Activated CD8-positive, alpha-beta memory T cell treated with anti-CD3 and anti-CD28 coated beads for 36 hours (primary cell): ENCODE data around the gene LZTFL1. TPM values are rescaled to one million over a fixed set of nuclear protein-coding genes. Genes with fewer than 3 reads are reported as not detected.

Experiments
- CTCF ChIA-PET: fragments of 350-600 bp; sonication (Branson Sonifier 250); formaldehyde crosslinking; loops from one replicate; lab custom pipeline; 2021; ENCODE audit warnings: antibody characterized with exemption; lab: Charles Lee
- POLR2A ChIA-PET: fragments of 350-600 bp; sonication (Branson Sonifier 250); formaldehyde crosslinking; loops from one replicate; lab custom pipeline; 2021; ENCODE audit warnings: antibody characterized with exemption; lab: Charles Lee
- total RNA-seq, 2 experiments: library from RNA; stranded (reverse); gene quantifications; one replicate each; pipeline ENCODE4 v1.2.3, GENCODE V29; 2021

LZTFL1 gene
- total RNA-seq, 2 experiments from 2014 or later: 9.7 to 10.8 TPM

DNA sequence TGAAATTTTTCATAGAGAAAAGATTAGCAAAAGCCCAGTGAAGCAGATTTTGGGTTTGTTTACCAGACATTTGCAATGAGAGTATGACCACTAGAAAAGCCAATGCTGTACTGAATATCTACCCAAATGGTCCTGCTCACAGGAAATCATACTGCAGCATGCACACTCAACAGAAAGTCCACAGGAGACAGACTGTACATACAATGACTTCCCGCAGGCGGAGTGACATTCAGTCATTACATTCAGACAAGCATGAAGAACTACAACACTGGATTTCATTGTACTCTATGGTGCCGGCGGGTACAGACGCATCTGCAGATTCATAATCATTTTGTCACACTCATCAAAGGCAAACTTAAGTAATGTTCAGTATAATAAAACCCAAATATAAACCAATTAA lies 11.8 kb downstream of the LZTFL1 start:
- ChIA-PET CTCF (interaction anchor here (0.6 kb wide), 1 partner anchor 272 kb away, joined by 3 read pairs; no protein-coding TSS in a partner anchor), POLR2A (no interaction called here)

DNA sequence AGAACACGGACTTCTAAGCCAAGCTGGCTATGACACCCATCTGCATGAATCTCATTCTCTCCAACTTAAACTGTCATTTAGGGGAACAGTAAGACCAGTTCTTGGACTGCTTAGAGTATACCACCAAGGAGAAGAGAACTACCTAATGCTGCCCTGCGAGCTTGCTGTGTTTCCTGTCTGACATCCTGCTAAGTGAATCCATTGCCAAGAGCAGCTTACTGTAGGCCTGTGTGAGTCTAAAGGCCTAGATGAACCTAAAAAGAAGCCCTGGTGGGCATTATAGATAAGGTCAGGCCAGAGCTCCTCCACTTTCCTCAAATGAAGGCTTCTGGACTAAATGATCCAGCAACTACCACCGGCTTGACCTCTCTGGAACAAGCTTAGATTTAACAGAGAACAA lies 15.0 kb downstream of the LZTFL1 start:
- ChIA-PET CTCF (interaction anchor here (0.5 to 1.7 kb wide), 4 partner anchors 38 to 252 kb away, joined by 3 read pairs; no protein-coding TSS in a partner anchor), POLR2A (no interaction called here)

DNA sequence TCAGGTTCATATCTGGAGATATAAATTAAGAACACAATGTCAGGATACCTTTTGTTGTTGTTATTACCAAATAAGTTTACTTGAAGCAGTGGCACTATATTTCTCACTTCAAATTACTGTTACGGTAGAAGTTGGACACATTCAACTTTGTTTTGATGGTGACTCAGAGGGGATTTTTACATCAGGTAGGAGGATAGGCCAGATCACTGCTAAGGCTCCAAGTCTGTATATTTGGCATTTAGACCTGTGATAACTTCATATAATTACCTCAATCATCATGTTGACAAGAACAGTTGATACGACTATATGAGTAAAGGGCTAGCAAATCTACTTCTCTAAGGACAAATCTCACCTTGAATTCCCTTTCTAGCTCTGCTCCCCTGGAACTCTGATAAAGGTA lies 15.6 kb downstream of the LZTFL1 start:
- ChIA-PET CTCF (interaction anchor here (1.7 kb wide), 1 partner anchor 67 kb away, joined by 3 read pairs; no protein-coding TSS in a partner anchor), POLR2A (no interaction called here)

DNA sequence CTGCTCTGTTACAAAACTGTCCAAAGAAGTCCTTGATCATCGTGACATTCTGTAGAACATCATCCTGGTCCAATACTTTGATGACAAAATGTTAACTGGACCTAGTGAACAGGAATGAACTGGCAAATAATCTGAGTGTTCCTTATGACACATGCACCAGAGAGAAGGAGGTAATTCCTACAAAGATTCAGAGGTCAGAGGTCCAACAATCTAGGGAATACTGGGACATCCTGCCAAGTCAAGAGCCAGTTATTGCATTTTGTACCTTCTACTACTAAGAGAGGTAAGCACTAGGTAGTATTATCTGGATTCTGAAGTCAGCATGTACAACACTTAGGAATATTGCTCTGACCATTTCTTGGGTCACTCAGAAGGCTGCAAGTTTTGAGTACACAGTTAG lies 20.8 kb downstream of the LZTFL1 start:
- CTCF ChIA-PET: no interaction called here
- POLR2A ChIA-PET: interaction anchor here (0.5 kb wide), 1 partner anchor 255 kb away, joined by 4 read pairs; no protein-coding TSS in a partner anchor

DNA sequence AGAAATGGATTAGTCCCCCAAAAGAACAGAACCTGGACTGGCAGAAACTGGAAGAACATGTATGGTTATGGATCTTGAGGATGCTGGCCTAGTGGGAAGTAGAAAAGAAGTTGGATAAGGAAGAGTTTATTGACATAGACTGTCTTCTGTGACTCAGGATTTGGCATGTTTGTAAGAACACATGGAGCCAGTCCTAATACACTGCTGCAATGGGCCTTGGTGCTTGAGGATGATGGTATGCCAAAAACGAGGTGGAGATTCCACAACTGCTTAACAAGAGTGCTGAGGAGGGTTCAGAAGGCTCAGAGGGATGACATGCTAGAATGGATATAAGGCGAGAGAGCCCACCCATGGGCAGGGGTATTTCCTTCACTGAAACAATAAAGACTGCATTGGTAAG lies 22.4 kb downstream of the LZTFL1 start:
- POLR2A ChIA-PET: no interaction called here
- CTCF ChIA-PET: no interaction called here

DNA sequence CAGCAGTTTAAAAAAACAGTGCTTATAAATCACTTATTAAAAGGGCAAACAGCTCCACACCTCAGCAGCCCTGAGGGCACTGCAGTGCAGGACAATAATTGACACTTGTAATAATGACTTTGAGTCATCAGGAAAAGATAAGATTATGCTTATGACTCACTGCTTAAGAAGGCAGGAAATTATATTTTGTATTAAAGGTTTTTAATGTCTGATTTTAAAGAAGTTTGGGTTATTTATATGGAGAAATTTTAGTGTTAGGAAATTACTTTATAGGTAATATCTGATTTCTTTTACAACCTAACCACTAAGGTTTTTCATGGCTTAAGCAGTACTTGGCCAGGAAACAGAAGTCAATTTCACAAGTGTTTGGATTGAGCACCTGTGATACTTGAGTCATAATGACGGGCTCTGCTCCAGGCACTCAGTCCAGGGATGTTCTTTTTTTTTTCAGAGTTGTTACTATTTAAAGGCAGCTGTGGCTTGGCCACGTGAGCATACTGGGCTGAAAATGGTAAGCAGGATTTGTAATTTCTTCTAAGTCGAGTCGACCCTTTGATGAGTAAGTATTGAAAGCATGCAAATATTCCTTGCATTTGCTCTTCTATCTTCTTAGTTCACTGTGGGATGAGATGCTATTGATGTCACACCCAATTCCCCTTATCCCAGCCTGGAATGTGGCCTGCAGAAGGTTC lies 23.9 kb downstream of the LZTFL1 start:
- ChIA-PET CTCF (interaction anchor here (1.3 kb wide), 1 partner anchor 260 kb away, joined by 4 read pairs; no protein-coding TSS in a partner anchor), POLR2A (no interaction called here)

DNA sequence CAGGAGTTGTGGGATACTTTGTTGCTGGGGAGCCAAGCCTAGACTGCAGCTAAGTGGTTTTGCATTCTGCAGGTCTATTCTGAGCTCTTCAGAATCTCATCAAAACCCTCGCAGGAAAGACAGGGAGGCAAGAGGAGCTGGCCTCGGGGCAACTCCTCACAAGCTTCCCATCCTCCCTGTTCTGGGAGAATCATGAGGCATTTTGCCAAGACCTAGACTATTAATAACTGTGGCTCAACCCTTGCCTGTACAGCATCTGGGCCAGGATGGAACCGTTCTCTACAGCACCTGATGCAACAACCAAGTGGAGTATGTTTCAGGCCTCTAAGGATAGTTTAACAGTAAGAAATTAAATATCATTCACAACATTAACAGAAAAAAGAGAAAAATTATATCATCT lies 25.4 kb downstream of the LZTFL1 start:
- ChIA-PET POLR2A (interaction anchor here (0.6 kb wide), 1 partner anchor 70 kb away, joined by 3 read pairs; no protein-coding TSS in a partner anchor), CTCF (interaction anchor here (0.7 to 1.1 kb wide), 2 partner anchors 105 to 786 kb away, joined by 4 to 5 read pairs; no protein-coding TSS in a partner anchor)

DNA sequence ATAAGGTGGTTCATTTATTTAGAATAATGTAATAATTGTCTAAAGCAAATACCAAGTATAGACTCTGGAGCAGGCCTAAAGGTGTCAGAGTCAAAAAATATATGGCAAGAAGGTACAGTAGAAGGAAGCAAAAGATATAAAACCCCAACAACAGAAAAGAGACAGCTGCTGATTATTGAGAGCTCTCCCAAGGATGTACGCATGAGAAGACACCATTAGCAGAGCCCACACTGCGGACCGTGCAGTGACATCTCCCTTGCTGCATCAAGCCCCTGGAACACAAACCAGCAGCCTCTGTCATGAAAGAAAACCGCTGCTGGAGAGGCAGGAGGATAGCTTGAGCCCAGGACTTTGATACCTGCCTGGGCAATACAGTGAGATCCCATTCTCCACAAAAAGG lies 27.6 kb downstream of the LZTFL1 start:
- CTCF ChIA-PET: no interaction called here

DNA sequence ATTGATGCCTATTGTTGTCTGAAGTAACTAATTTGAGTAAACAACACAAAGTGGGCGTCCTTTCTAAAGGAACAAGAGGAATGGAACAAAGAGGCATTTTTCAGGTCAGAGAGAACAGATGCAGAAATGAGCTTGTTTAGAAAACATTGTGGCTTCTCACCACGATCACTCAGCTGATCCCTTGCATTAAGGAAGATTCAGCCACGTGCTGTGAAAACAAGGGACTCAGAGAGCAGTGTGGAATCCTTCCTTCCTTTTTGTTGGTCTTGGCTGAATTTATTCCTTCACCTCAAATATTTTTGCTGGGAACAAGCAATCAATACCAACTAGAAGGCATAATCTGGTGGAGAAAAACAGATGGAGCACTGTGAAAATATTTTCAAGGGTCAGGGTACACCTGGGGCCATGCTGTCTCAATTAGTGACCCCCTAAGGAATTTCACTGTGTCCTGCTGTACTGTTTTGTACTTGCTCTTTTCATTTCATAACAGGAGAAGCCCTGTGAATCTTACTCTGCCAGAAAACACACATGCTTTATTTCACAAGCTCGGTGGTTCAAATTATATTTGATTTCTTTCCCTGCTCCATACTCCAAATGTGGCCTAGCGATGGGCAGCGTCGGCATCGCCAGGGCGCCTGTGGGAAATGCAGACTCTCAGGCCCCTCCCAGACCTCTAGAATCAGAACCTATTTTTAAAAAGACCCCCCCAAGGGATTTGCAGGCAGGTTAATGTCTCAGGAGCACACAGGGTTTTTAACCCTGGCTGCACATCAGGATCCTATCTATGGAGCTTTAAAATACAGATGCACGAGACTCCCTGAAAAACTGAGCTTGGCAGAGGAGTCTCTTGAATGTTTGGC lies 34.0 kb downstream of the LZTFL1 start:
- CTCF ChIA-PET: no interaction called here
- POLR2A ChIA-PET: no interaction called here

More for the DNA sequence above, 27.6 kb downstream of the LZTFL1 start:
- POLR2A ChIA-PET: no interaction called here

DNA sequence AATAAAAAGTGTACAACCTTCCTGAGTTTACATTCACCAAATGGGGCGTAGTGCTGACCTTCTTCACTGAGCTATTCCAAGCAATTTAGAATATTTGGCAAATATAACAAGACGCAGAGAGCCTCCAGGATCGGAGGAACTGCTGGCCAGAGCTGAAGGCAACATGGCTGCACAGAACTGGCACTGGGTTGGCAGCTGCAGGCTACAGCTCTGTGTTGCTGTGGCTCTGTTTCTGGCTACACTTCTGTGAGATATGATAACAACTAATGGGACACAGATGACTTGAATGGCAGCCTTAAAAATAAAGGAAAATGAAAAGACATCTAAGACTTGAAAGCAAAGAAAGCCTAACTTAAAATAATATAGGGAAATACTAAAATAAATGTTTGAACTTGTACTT lies 34.8 kb downstream of the LZTFL1 start:
- CTCF ChIA-PET: no interaction called here
- POLR2A ChIA-PET: no interaction called here

DNA sequence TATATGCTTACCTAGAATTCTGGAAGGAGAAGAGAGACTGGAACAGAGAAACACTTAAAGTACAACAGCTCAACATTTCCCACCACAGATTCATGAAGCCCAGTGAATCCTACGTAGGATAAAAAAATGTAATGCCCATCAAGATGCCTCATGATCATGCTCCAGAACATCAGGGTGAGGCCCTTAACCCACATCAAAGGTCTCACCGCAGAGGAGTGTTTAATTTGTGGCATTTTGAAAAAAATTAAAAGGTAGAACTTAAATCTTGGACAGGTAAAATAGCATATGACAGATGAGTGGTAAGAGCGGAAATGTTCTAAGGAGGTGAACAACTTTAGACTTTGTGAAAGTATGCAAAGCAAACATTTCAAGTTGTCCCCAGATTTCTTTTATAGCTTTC lies 35.8 kb downstream of the LZTFL1 start:
- ChIA-PET CTCF (no interaction called here), POLR2A (no interaction called here)

DNA sequence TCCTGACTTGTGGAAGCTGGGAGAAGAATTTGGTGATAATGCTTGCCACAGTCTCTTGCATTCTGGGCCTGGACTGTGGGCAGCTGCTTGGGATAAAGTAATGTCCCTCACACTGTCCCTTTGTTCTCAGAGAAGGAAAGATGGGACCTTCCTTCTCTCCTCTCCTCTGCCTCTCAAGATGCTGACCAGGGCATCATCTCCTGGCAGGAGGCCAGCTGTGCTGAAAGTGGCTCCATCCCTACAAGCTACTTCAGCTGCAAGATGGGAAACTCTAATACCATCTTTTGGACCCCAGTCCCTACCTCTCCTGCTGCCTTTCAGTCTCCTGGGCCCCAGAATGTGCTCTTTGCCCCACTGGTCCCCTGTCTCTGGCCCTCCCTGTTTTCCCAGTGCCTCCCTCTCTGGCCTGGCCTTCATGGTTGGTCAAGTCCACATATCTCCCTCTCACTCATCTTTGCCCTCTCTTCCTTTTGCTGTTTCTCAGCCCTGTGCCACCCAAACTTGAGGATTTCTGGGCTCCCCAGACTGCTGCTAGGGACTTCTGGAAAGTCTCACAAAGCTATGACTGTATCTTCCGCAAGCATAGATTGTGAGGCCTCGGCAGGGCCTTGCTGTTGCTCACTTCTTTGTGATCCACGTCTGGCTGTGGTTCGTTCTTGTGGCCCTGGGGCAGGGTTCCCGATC lies 38.5 kb downstream of the LZTFL1 start:
- CTCF ChIA-PET: no interaction called here
- POLR2A ChIA-PET: no interaction called here

DNA sequence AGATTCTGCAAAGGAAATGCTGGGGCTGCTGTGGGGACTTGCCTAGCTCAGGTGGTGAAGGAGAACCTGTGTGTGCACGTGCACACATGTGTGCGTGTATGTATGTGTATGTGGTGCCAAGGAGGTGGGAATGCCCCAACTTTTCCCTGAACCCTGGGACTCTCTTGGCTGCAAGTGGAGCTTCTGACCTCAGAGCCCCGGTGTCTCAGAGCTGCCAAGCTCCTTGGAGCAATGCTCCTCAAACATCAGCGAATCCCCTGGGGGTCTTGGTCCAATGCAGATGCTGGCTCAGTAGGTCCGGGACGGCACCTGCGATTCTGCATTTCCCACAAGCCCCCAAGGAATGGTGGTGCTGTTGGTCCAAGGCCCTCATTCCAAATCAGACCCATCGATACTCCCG lies 39.8 kb downstream of the LZTFL1 start:
- POLR2A ChIA-PET: no interaction called here
- CTCF ChIA-PET: no interaction called here

DNA sequence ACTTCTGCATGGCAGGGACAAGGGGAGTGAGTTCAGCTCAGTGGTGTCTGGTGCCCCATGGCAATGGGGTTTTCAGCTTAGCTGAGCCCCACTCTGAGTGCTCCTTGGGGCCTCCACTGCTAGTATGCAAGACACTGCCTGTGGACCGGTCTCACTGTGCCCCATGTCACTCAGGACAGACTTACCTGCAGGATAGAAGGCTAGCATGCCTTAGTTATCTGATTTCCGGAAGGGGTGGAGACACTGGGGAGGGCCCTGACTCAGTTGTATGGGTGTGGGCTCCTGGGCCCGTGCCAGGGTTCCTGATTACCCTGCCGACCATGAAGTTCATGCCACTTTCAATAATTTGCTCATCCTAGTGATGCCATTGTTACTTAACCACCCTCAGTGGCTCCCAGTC lies 41.3 kb downstream of the LZTFL1 start:
- ChIA-PET POLR2A (no interaction called here), CTCF (no interaction called here)

DNA sequence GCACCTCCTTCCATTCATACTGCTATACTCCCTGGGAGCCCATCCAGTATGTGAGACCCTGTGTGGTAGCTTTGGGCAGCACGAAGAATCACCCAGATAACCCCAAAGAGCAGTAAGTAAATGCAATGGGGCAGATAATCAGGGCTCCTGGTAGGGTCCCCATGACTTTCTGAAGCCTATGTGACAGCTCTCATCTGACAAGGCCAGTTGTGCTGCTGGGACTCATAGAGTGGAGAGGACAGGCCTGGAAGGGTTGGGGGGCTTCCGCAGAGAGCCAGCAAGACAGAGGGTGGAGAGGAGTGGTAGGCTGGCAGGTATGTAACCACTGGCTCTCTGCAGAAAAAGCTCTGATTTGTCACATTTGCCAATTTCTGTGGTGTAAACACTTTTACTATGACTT lies 42.3 kb downstream of the LZTFL1 start:
- POLR2A ChIA-PET: no interaction called here
- CTCF ChIA-PET: no interaction called here

DNA sequence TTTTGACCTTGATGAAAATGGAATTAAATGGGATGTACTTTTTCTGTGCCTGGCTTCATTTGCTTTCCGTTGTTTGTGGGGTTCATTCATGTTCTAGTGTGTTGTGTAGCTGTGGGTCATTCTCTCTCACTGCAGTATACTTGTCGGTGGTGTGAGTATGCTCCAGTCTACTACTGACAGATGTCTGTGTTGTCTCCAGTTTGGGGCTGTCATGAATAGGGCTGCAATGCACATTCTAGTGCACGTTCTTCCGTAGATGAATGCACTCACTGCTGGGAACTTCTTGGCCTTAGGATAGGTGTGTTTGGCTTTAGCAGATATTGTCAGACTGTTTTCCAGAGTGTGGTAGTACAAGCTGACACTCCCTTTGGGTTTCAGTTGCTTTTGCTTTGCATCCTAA lies 43.9 kb downstream of the LZTFL1 start:
- POLR2A ChIA-PET: no interaction called here
- CTCF ChIA-PET: no interaction called here

DNA sequence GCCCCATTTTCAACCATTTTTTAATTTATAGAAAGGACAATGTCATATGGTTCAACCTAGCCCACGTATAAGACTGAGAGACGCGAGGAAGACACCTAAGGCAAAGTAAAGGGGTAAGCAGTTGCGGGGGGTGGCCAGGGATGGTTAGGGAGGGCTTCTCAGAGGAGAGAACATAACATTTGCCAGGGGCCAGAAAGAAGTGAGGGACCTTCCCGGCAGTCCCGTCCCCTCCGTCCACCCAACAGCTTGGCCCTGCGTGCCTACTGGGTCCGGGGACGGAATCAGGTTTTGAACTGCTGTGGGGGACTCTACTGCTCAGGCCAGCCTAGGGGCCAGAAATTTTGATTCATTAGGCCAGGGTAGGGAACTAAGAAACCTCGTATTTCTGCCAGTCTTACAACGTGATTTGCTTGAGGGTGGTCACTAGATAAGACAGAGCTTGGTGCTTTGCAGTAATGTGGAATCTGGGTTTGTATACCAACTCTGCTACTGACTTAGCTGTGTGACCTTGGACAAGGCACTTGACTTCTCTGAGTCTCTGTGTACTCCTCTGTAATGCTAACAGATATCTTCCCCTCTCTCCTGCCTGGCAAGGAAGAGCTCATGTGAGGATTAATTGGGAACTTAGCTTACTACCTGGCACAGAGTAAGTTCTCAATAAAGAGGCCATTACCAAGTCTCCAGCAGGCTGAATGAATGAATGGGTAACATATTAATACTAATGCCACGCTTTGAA lies 44.8 kb downstream of the LZTFL1 start:
- ChIA-PET CTCF (interaction anchor here (1.2 kb wide), 1 partner anchor 124 kb away, joined by 3 read pairs; no protein-coding TSS in a partner anchor), POLR2A (no interaction called here)

DNA sequence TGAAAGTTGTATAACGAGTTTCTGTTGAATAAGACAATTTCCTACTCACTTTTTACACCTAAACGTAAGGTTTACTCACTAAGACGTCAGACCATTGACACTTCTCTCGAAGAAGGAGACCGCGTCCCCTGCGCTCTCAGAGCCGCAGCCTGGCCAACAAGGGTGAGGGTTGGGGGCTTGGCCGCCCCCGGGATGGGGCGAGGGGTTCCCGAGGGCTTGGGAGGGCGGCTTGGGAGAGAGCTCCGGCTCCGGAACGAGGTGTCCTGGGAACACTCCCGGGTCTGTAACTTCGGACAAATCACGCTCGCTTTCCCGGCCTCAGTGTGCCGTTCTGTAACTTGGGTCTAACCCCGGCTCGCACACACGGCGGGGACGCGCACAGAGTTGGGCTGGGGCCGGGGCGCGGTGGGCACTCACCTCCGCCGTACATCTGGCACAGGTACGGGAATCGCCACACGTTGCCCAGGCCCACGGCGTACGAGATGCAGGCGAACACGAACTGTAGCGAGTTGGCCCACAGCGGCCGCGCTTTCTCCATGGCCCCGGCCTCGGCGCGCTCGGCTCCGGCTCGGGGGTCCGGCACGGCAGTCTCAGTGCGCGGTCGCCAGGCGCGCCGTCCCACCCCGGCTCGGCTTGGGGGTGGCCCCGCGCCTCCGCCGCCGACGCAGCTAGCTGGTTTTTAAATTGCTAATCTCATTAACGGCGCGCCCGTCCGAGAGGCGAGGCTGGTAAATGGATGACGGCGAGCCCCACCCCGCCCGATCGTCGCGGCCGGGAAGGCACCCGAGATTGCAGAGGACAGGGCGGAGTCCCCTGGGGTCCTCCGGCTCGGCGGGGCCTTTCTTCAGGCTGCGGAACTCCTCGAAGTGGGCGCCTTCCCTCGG lies 45.8 kb downstream of the LZTFL1 start, which contains the start of gene SLC6A20:
Gene SLC6A20 (minus strand): TSS at position 655 of the 884 bp plus-strand sequence. CDS start 117 bp downstream, at position 538.
- ChIA-PET CTCF (interaction anchor here (1.2 kb wide), 1 partner anchor 125 kb away, joined by 3 read pairs; no protein-coding TSS in a partner anchor), POLR2A (no interaction called here)
